Heart left ventricle (tissue), 13 donors: ENCODE data around the gene ITGB8.

ENCODE experiments used
- CTCF ChIP-seq, 12 donors: fragments of 200-600 bp; sonication (generic) in 4 of 12; IDR thresholded peaks; one replicate each; pipeline versions ENCODE4 v1.5.0 to v1.8.0; 2018 to 2022; ENCODE audit warnings: antibody characterized with exemption in 12 of 12, mild to moderate bottlenecking in 5 of 12
- POLR2A ChIP-seq, 2 donors: fragments of 450-650 bp; IDR thresholded peaks; one replicate each; pipeline ENCODE4 v1.6.1; 2017; ENCODE audit warnings: antibody characterized with exemption in 2 of 2, mild to moderate bottlenecking in 2 of 2, moderate library complexity in 2 of 2
- donor health status: ischemic (EF 13 %, LVEDD 7.1; RV severe dilation, severe dysfunction).
- donor health status: DM: no; HTN: yes; CAD: no.
- donor health status: DM: no; HTN: no; CAD: no.
- donor health status: ischemic (EF 25% LVEDD 6.9; RV normal size, moderate dysfunction).
- donor health status: ischemic (EF 25% LVEDD 5.7; RV mildly dilated, moderate dysfunction).
- donor health status: ischemic (EF 35%, LVEDD 5.7; RV mildly dilated, moderate dysfunction).
- donor health status: nonischemic (EF 11% LVEDD 7.7; RV severe dilation, severe dysfunction).
- donor health status: DM: yes; HTN: yes; CAD: no.
- donor health status: PGD.
- donor health status: ischemic (EF 29% LVEDD 5.4; RV normal size, mild dysfunction).
- donor health status: nonischemic (EF 23%, LVEDD 6.1; RV moderate dilation, normal function).

- no peak for TF ChIP-seq CTCF (IDR thresholded peaks at IDR 0.05)
- TF ChIP-seq POLR2A (IDR thresholded peaks at IDR 0.05), result no peak
Measured at GRCh38 chr7:20383351-20383750, 52.7 kb downstream of the ITGB8 start.
